Kidney (tissue), 14 donors: ENCODE measurements around the gene WDFY2. TPM values are rescaled to one million over a fixed set of nuclear protein-coding genes. Genes with fewer than 3 reads are reported as not detected.

Experiments
- DNase-seq, 5 donors: peaks; one replicate each; pipeline ENCODE4 v3.0.0-alpha.2; 2013 to 2020
- FAIRE-seq: peaks from 2 replicates; lab custom pipeline; 2012; peaks lifted over from hg19 to GRCh38; lab: Jason Lieb, UNC
- H3K27ac ChIP-seq, 2 donors: one replicate each; pipeline ENCODE4 v1.7.0; 2013; ENCODE audit warnings: low read depth in 2 of 2, low read length in 2 of 2, inconsistent platforms in 1 of 2
- H3K27me3 ChIP-seq: one replicate; pipeline ENCODE4 v1.7.1; 2013; ENCODE audit warnings: low read length, inconsistent platforms; ENCODE audit not compliant: control insufficient read depth, insufficient read depth
- H3K36me3 ChIP-seq, 3 donors: one replicate each; pipeline versions ENCODE4 v1.7.0 to v1.7.1; 2013; ENCODE audit warnings: low read length in 3 of 3, control low read depth in 1 of 3, inconsistent platforms in 1 of 3; ENCODE audit not compliant: insufficient read depth in 3 of 3, control insufficient read depth in 2 of 3
- H3K4me1 ChIP-seq, 3 donors: one replicate each; pipeline versions ENCODE4 v1.7.0 to v1.7.1; 2013; ENCODE audit warnings: low read length in 3 of 3, inconsistent platforms in 1 of 3, low read depth in 1 of 3; ENCODE audit not compliant: control insufficient read depth in 2 of 3, insufficient read depth in 2 of 3
- H3K4me3 ChIP-seq, 3 donors: one replicate each; pipeline versions ENCODE4 v1.7.0 to v1.8.1; 2013; ENCODE audit warnings: low read length in 3 of 3, control low read depth in 1 of 3, inconsistent platforms in 1 of 3
- H3K9ac ChIP-seq, 3 donors: one replicate each; pipeline versions ENCODE4 v1.7.0 to v1.7.1; 2013; ENCODE audit warnings: low read length in 3 of 3, control low read depth in 1 of 3, inconsistent platforms in 1 of 3
- H3K9me3 ChIP-seq, 3 donors: one replicate each; pipeline versions ENCODE4 v1.7.0 to v1.7.1; 2013; ENCODE audit warnings: low read length in 3 of 3, control low read depth in 1 of 3, inconsistent platforms in 1 of 3; ENCODE audit not compliant: control insufficient read depth in 2 of 3, insufficient read depth in 1 of 3
- intact Hi-C: fragments of 100-400 bp; cut with DNase I; formaldehyde crosslinking; loops from one replicate; pipeline ENCODE4 v1.11.1; 2022
- polyA plus RNA-seq: library from polyadenylated mRNA; stranded (reverse); fragments of 350-450 nt; fragmentation: Illumina TruSeq; extraction: RNeasy Lipid Tissue Mini Kit (QIAGEN cat#74804); gene quantifications from one replicate; pipeline ENCODE4 v1.2.3, GENCODE V29; 2014; ENCODE audit warnings: low read depth, low replicate concordance; ENCODE audit not compliant: insufficient read depth
- total RNA-seq: library from RNA; stranded (reverse); fragmentation: NEBNext Ultra II Directional; extraction: Animal tissue kit (Norgen Biotek cat#: 25700); gene quantifications from one replicate; pipeline ENCODE4 v1.2.1, GENCODE V29; 2021
- TF ChIP-seq, protein P1 (sequence below): IDR thresholded peaks from 3 replicates; pipeline ENCODE4 v1.5.1; 2012; ENCODE audit warnings: mild to moderate bottlenecking, moderate library complexity, borderline replicate concordance; ENCODE audit not compliant: insufficient read depth; ENCODE audit errors: extremely low read depth
- donor health status: control.
- donor health status: control.
- donor health status: control.
- donor health status: control.
- donor health status: control.
- donor health status: DM: yes; HTN: yes; CAD: no.
- donor health status: Normal renal cell carcinoma (clear cell type).

Gene WDFY2
- total and polyA plus RNA-seq, 2 donors from 2014 or later, result 4.8 to 13.0 TPM

DNA sequence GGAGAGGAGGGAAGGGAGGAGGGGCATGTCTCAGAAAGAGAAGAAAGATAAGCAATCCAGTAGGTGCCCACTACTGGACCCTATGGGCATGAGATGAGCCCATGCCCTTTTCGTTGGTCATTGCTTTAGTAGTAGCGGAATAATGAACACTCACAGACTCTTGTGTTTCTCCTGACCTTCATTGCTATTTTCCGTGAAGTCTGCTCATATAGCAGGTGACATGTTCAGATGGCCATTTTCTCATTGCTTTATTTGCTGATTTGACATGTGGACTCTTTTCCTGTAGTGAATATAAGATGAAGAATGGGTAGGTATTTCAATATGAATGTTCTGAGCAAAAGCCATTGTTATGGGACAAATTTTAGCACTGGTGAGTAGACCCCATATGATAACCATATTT lies 16.4 kb downstream of the WDFY2 start:
- Histone ChIP-seq H3K27me3 (no peaks in the 10 kb centered on the region), H3K9me3 (no peaks in the 10 kb centered on the region), H3K9ac (no peak overlapping the region), H3K27ac (no peak overlapping the region), H3K4me3 (no peak overlapping the region), H3K4me1 (peaks cover 0 to 7% (median 5%) of the 10 kb centered on the region in 3 donors), H3K36me3 (no peaks in the 10 kb centered on the region)
- DNase-seq (no peak), FAIRE-seq (no peak)
- TF ChIP-seq, protein P1, sequence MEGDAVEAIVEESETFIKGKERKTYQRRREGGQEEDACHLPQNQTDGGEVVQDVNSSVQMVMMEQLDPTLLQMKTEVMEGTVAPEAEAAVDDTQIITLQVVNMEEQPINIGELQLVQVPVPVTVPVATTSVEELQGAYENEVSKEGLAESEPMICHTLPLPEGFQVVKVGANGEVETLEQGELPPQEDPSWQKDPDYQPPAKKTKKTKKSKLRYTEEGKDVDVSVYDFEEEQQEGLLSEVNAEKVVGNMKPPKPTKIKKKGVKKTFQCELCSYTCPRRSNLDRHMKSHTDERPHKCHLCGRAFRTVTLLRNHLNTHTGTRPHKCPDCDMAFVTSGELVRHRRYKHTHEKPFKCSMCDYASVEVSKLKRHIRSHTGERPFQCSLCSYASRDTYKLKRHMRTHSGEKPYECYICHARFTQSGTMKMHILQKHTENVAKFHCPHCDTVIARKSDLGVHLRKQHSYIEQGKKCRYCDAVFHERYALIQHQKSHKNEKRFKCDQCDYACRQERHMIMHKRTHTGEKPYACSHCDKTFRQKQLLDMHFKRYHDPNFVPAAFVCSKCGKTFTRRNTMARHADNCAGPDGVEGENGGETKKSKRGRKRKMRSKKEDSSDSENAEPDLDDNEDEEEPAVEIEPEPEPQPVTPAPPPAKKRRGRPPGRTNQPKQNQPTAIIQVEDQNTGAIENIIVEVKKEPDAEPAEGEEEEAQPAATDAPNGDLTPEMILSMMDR, result no peak
- intact Hi-C loops, result no loop called here

DNA sequence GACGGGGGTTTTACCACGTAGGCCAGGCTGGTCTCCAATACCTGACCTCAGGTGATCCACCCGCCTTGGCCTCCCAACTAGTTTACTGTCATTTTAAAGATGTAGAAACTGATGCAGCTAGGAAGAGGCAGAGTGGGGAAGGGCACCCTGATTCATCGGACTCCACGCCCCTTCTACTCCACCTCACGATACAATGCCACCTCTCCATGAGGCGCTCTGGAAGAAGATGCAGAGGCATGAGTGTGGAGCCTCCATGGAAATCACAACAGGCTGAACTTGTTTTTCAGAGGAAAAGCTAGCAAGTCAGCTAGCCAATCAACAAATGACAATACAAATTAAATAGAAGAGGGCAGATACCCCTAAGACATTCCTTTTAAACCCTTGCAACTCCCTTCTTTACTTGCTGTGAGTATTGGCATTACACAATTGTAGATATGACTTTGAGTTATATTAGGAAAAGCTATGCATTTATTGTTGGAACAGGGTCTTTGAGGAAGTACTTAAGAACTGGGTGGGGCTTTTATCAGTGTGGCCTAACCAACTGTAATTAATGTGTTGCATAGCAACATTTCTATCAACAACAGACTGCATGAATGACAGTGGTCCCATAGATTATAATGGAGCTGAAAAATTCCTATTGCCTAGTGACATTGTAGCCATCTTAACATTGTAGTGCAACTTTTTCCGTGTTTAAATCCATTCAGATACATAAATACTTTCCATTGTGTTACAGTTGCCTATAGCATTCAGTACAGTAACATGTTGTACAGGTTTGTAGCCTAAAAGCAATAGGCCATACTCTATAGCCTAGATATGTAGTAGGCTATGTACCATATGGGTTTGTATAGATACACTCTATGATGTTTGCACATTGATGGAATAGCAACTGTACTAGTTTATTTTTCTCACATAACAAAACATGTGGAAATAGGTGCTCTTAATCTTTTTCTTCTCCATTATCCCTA lies 17.6 kb downstream of the WDFY2 start:
- DNase-seq (no peak), FAIRE-seq (no peak)
- H3K9ac ChIP-seq, result no peak overlapping the region
- H3K4me3 ChIP-seq, result no peak overlapping the region
- H3K27ac ChIP-seq, result no peak overlapping the region
- H3K27me3 ChIP-seq, result no peaks in the 10 kb centered on the region
- H3K4me1 ChIP-seq, result peaks cover 0 to 7% (median 6%) of the 10 kb centered on the region in 3 donors
- TF ChIP-seq, protein P1, result no peak
- H3K9me3 ChIP-seq, result no peaks in the 10 kb centered on the region
- H3K36me3 ChIP-seq, result no peaks in the 10 kb centered on the region
- intact Hi-C loops, result no loop called here

DNA sequence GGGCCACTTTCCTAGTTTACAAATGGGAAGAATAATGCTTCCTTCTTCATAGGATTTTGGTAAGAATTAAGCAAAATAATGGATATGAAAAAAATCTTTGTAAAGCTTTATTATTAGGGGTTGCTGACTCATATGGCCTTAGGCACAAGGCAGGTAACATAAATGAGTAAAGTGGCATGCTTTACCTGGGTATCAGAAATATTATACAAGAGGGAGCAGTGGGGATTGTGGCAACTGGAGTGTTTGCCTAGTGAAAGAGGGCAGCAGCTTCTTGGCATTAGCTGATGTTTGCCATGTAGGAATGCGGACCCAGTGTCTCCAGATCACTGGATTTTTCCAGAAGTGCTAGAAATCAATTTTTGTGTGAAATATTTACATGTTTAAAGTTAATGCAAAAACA lies 19.5 kb downstream of the WDFY2 start:
- no peak for DNase-seq
- TF ChIP-seq, protein P1, result no peak
- Histone ChIP-seq H3K4me1 (peaks cover 0 to 7% (median 3%) of the 10 kb centered on the region in 3 donors), H3K27me3 (no peaks in the 10 kb centered on the region), H3K9ac (no peak overlapping the region), H3K27ac (no peak overlapping the region), H3K4me3 (no peak overlapping the region), H3K36me3 (no peaks in the 10 kb centered on the region), H3K9me3 (no peaks in the 10 kb centered on the region)
- intact Hi-C loops, result no loop called here
- FAIRE-seq, result no peak
